HepG2 (cell line): ENCODE results near the gene PDXDC1. TPM values are rescaled to one million over a fixed set of nuclear protein-coding genes. Genes with fewer than 3 reads are reported as not detected.

Source experiments
- ATF6 ChIP-seq: sonication (generic); formaldehyde crosslinking; conservative IDR thresholded peaks from 2 replicates; pipeline ENCODE4 v1.4.0; 2020; ENCODE audit warnings: missing genetic modification reagents
- ISL2 ChIP-seq: sonication (generic); formaldehyde crosslinking; IDR thresholded peaks from 2 replicates; pipeline ENCODE4 v1.5.0; 2020; ENCODE audit warnings: missing genetic modification reagents
- KAT8 ChIP-seq: IDR thresholded peaks from 2 replicates; pipeline ENCODE4 v1.6.1; 2016; ENCODE audit warnings: missing genetic modification reagents, missing compliant biosample characterization
- MXD1 ChIP-seq: sonication (generic); formaldehyde crosslinking; IDR thresholded peaks from 2 replicates; pipeline ENCODE4 v1.4.0; 2020; ENCODE audit warnings: mild to moderate bottlenecking, missing genetic modification reagents
- MYC ChIP-seq: sonication (generic); formaldehyde crosslinking; IDR thresholded peaks from 2 replicates; pipeline ENCODE4 v1.9.0; 2021; ENCODE audit warnings: missing genetic modification reagents, borderline replicate concordance
- TOE1 ChIP-seq: sonication (generic); formaldehyde crosslinking; IDR thresholded peaks from 2 replicates; pipeline ENCODE4 v1.4.0; 2020; ENCODE audit warnings: mild to moderate bottlenecking, missing genetic modification reagents
- ZNF296 ChIP-seq: sonication (generic); formaldehyde crosslinking; conservative IDR thresholded peaks from 2 replicates; pipeline ENCODE4 v1.5.0; 2020; ENCODE audit warnings: mild to moderate bottlenecking, missing genetic modification reagents
- ZNF674 ChIP-seq: sonication (generic); formaldehyde crosslinking; IDR thresholded peaks from 2 replicates; pipeline ENCODE4 v1.5.0; 2020; ENCODE audit warnings: low read depth, mild to moderate bottlenecking, missing genetic modification reagents
- ZNF704 ChIP-seq: sonication (generic); formaldehyde crosslinking; IDR thresholded peaks from 2 replicates; pipeline ENCODE4 v1.8.1; 2023; ENCODE audit warnings: mild to moderate bottlenecking, inconsistent platforms, moderate library complexity, missing genetic modification reagents, borderline replicate concordance
- ZNF770 ChIP-seq: sonication (generic); formaldehyde crosslinking; IDR thresholded peaks from 2 replicates; pipeline ENCODE4 v1.5.0; 2020; ENCODE audit warnings: mild to moderate bottlenecking, missing genetic modification reagents
- ZNF83 ChIP-seq: sonication (generic); formaldehyde crosslinking; IDR thresholded peaks from 2 replicates; pipeline ENCODE4 v1.4.0; 2020; ENCODE audit warnings: missing genetic modification reagents, mild to moderate bottlenecking, borderline replicate concordance
- polyA plus RNA-seq, 8 experiments: library from polyadenylated mRNA; depleted of rRNA in 3 of 8; stranded (reverse) in 7 of 8; unstranded in 1 of 8; fragments of >200 nt; fragmentation: Illumina TruSeq in 4 of 8; extraction: Trizol in 4 of 8; gene quantifications; 2 replicates each; pipeline versions ENCODE4 v1.2.1 to v1.2.3, GENCODE V29; 2011 to 2016; ENCODE audit warnings: low read depth in 4 of 8, missing spikeins in 1 of 8, mixed read lengths in 1 of 8; ENCODE audit not compliant: insufficient read depth in 1 of 8
- total RNA-seq, 5 experiments: library from RNA; depleted of rRNA; stranded (reverse); fragments of >200 nt; fragmentation: Illumina TruSeq; extraction: Trizol; gene quantifications; 2 replicates each; pipeline ENCODE4 v1.2.3, GENCODE V29; 2016; ENCODE audit warnings: low read depth in 1 of 5
- TF ChIP-seq, protein P1 (sequence below): IDR thresholded peaks from 2 replicates; pipeline ENCODE4 v1.6.1; 2016; ENCODE audit warnings: mild to moderate bottlenecking
- TF ChIP-seq, protein P2 (sequence below): sonication (generic); formaldehyde crosslinking; IDR thresholded peaks from 2 replicates; pipeline ENCODE4 v1.8.1; 2022; ENCODE audit warnings: low read depth, mild to moderate bottlenecking, missing genetic modification reagents

PDXDC1 gene
- total and polyA plus RNA-seq, 2 of the 13 experiments (the other 11 are each of a cell fraction or from before 2014, with no cell fraction given), result 133 to 169 TPM

DNA sequence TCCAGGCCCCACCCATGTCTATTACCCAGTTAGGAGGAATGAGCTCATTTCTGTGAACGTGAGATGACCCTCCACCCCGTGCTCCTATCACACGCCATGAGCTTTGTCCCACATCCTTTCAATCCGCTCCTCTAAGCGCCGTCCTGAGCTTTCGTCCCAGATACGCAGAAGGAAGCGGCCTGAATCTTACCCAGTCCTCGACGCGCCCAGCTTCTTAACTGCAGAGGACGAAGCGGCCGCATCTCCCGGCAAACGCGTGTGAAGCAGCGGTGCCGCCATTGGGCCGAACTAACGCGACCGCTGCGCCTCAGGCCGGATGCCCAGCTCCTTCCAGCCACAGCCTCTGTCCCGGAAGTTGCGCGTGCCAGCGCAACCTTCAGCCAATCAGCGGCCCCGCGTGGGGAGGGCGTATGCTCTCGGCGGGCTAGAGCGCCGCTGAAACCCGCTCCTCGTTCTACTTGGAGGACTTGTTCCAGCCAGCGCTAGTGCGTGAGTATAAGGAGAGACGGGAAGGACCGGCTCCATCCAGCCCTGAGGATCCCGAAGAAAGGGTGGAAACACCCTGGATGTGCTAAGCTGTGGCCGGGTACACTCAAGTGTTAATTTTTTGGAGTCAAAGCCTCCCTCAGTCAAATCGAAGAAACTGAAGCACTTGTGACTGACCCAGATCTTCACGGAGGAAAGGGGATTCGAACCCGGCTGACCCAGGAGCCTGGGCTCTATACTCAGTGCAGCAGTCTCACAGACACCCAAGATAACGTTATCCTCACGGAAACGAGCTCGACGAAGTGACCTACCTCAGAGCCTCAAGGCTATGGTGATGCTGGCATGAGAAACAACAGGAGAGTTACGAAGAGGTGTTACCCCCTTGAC, 119.4 kb downstream of the PDXDC1 start, which contains the start of gene RRN3 (continued):
- TF ChIP-seq ISL2 (peak; percentile 64), TOE1 (CRISPR knock-in tag) (0 out of 2 replicates have a peak, but pooled peaks have one; percentile 54), ZNF770 (CRISPR knock-in tag) (peak; percentile 23; the same call in 1 of the 2 replicates), ATF6 (CRISPR knock-in tag) (0 out of 2 replicates have a peak, but pooled peaks have one; percentile 91), MXD1 (CRISPR knock-in tag) (peak; percentile 95), ZNF83 (CRISPR knock-in tag) (peak; percentile 69), MYC (CRISPR knock-in tag) (peak; percentile 97), ZNF296 (peak; percentile 86; the same call in 1 of the 2 replicates), ZNF704 (CRISPR knock-in tag) (peak; percentile 61), ZNF674 (CRISPR knock-in tag) (peak; percentile 82; the same call in 1 of the 2 replicates), KAT8 (peak; percentile 99)
- TF ChIP-seq, protein P1, sequence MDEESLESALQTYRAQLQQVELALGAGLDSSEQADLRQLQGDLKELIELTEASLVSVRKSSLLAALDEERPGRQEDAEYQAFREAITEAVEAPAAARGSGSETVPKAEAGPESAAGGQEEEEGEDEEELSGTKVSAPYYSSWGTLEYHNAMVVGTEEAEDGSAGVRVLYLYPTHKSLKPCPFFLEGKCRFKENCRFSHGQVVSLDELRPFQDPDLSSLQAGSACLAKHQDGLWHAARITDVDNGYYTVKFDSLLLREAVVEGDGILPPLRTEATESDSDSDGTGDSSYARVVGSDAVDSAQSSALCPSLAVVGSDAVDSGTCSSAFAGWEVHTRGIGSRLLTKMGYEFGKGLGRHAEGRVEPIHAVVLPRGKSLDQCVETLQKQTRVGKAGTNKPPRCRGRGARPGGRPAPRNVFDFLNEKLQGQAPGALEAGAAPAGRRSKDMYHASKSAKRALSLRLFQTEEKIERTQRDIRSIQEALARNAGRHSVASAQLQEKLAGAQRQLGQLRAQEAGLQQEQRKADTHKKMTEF (CRISPR knock-in tag), result peak; percentile 97
- TF ChIP-seq, protein P2, sequence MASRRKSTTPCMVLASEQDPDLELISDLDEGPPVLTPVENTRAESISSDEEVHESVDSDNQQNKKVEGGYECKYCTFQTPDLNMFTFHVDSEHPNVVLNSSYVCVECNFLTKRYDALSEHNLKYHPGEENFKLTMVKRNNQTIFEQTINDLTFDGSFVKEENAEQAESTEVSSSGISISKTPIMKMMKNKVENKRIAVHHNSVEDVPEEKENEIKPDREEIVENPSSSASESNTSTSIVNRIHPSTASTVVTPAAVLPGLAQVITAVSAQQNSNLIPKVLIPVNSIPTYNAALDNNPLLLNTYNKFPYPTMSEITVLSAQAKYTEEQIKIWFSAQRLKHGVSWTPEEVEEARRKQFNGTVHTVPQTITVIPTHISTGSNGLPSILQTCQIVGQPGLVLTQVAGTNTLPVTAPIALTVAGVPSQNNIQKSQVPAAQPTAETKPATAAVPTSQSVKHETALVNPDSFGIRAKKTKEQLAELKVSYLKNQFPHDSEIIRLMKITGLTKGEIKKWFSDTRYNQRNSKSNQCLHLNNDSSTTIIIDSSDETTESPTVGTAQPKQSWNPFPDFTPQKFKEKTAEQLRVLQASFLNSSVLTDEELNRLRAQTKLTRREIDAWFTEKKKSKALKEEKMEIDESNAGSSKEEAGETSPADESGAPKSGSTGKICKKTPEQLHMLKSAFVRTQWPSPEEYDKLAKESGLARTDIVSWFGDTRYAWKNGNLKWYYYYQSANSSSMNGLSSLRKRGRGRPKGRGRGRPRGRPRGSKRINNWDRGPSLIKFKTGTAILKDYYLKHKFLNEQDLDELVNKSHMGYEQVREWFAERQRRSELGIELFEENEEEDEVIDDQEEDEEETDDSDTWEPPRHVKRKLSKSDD (CRISPR knock-in tag), result peak; percentile 89
- TF ChIP-seq, all 625 proteins: peak for 410; not testable (repeated sequence) for 215
